KMS-11 (cell line): ENCODE results near the gene STARD6.

Source experiments
- H2AFZ ChIP-seq: fragments of 200-600 bp; sonication (generic); 2 replicates; pipeline ENCODE4 v1.6.1; 2016; ENCODE audit warnings: antibody characterized with exemption, mixed run types, low read depth
- H3K27ac ChIP-seq: fragments of 200-600 bp; sonication (generic); 2 replicates; pipeline ENCODE4 v1.6.1; 2016; ENCODE audit warnings: mild to moderate bottlenecking, mixed run types
- H3K27me3 ChIP-seq: fragments of 200-600 bp; sonication (generic); 2 replicates; pipeline ENCODE4 v1.6.1; 2017; ENCODE audit warnings: mild to moderate bottlenecking, low read depth, mixed run types, moderate library complexity; ENCODE audit not compliant: insufficient read depth
- H3K36me3 ChIP-seq: fragments of 200-600 bp; sonication (generic); 2 replicates; pipeline ENCODE4 v1.6.1; 2017; ENCODE audit warnings: mild to moderate bottlenecking, mixed run types; ENCODE audit not compliant: insufficient read depth
- H3K4me1 ChIP-seq: fragments of 200-600 bp; sonication (generic); 2 replicates; pipeline ENCODE4 v1.6.1; 2016; ENCODE audit warnings: mild to moderate bottlenecking, low read depth, mixed run types; ENCODE audit not compliant: poor library complexity, severe bottlenecking
- H3K4me2 ChIP-seq: fragments of 200-600 bp; sonication (generic); 2 replicates; pipeline ENCODE4 v1.7.0; 2016; ENCODE audit warnings: mild to moderate bottlenecking, mixed run types
- H3K4me3 ChIP-seq: fragments of 200-600 bp; sonication (generic); IDR thresholded peaks from 2 replicates; pipeline ENCODE4 v1.6.1; 2017; ENCODE audit warnings: low read depth, low read length, mixed read lengths; ENCODE audit not compliant: insufficient read depth
- H3K79me2 ChIP-seq: fragments of 200-600 bp; sonication (generic); 2 replicates; pipeline ENCODE4 v1.6.1; 2016; ENCODE audit warnings: low read depth, mixed run types; ENCODE audit not compliant: insufficient read depth
- H3K9ac ChIP-seq: fragments of 200-600 bp; sonication (generic); 2 replicates; pipeline ENCODE4 v1.6.1; 2016; ENCODE audit warnings: mild to moderate bottlenecking, mixed run types
- H4K20me1 ChIP-seq: fragments of 200-600 bp; sonication (generic); 2 replicates; pipeline ENCODE4 v1.6.1; 2016; ENCODE audit warnings: mild to moderate bottlenecking, mixed run types; ENCODE audit not compliant: insufficient read depth
- CTCF ChIP-seq: fragments of 200-600 bp; sonication (generic); conservative IDR thresholded peaks from 2 replicates; pipeline ENCODE4 v1.6.1; 2017; ENCODE audit warnings: low read depth, mild to moderate bottlenecking, antibody characterized with exemption, low read length, moderate library complexity, mixed read lengths

The STARD6 gene

GRCh38 chr18:54280220-54280569, 77.5 kb downstream of the STARD6 start:
- H3K9ac ChIP-seq: no peak overlapping the region
- H2AFZ ChIP-seq: no peak overlapping the region
- H3K4me3 ChIP-seq: no peak overlapping the region
- peaks cover 16% of the 10 kb centered on the region; the same call in 1 of the 2 replicates for H3K36me3 ChIP-seq
- TF ChIP-seq CTCF: no peak
- no peaks in the 10 kb centered on the region for H3K27me3 ChIP-seq
- no peaks in the 10 kb centered on the region for H3K79me2 ChIP-seq
- peaks cover 56% of the 10 kb centered on the region for H3K4me1 ChIP-seq
- H4K20me1 ChIP-seq: no peaks in the 10 kb centered on the region
- peak overlapping the region; percentile 17 for H3K4me2 ChIP-seq
- no peak overlapping the region for H3K27ac ChIP-seq

- no peak overlapping the region for H2AFZ ChIP-seq
- TF ChIP-seq CTCF: no peak
- H3K9ac ChIP-seq: no peak overlapping the region
- peaks cover 16% of the 10 kb centered on the region; the same call in 1 of the 2 replicates for H3K36me3 ChIP-seq
- H3K4me2 ChIP-seq: peak overlapping the region; percentile 17
- H3K79me2 ChIP-seq: no peaks in the 10 kb centered on the region
- H3K4me3 ChIP-seq: no peak overlapping the region
- H4K20me1 ChIP-seq: no peaks in the 10 kb centered on the region
- no peaks in the 10 kb centered on the region for H3K27me3 ChIP-seq
- no peak overlapping the region for H3K27ac ChIP-seq
- H3K4me1 ChIP-seq: peaks cover 54% of the 10 kb centered on the region
These were observed 78.0 kb downstream of the STARD6 start for GRCh38 chr18:54279477-54280219.

GRCh38 chr18:54278615-54279014, 79.0 kb downstream of the STARD6 start:
- Histone ChIP-seq H3K36me3 (peaks cover 16% of the 10 kb centered on the region; the same call in 1 of the 2 replicates), H3K9ac (no peak overlapping the region), H3K4me3 (no peak overlapping the region), H3K79me2 (no peaks in the 10 kb centered on the region), H2AFZ (no peak overlapping the region), H4K20me1 (no peaks in the 10 kb centered on the region), H3K4me2 (no peak overlapping the region), H3K4me1 (peaks cover 44% of the 10 kb centered on the region), H3K27me3 (no peaks in the 10 kb centered on the region), H3K27ac (no peak overlapping the region)
- no peak for TF ChIP-seq CTCF

- no peaks in the 10 kb centered on the region for H3K79me2 ChIP-seq
- no peak overlapping the region for H3K9ac ChIP-seq
- no peaks in the 10 kb centered on the region for H3K27me3 ChIP-seq
- no peak overlapping the region for H3K27ac ChIP-seq
- TF ChIP-seq CTCF: no peak
- no peak overlapping the region for H3K4me2 ChIP-seq
- H4K20me1 ChIP-seq: no peaks in the 10 kb centered on the region
- no peak overlapping the region for H2AFZ ChIP-seq
- H3K4me3 ChIP-seq: no peak overlapping the region
- H3K36me3 ChIP-seq: peaks cover 16% of the 10 kb centered on the region; the same call in 1 of the 2 replicates
- H3K4me1 ChIP-seq: peaks cover 36% of the 10 kb centered on the region
These were observed 79.8 kb downstream of the STARD6 start for GRCh38 chr18:54277899-54278298.
